Activated T-cell treated with anti-CD3 and anti-CD28 coated beads for 48 hours (primary cell): ENCODE data around the gene SLC25A26.

Experiments used
- DNase-seq: peaks from one replicate; pipeline ENCODE4 v3.0.0-alpha.2; 2020; ENCODE audit warnings: low read depth

Gene SLC25A26

DNA sequence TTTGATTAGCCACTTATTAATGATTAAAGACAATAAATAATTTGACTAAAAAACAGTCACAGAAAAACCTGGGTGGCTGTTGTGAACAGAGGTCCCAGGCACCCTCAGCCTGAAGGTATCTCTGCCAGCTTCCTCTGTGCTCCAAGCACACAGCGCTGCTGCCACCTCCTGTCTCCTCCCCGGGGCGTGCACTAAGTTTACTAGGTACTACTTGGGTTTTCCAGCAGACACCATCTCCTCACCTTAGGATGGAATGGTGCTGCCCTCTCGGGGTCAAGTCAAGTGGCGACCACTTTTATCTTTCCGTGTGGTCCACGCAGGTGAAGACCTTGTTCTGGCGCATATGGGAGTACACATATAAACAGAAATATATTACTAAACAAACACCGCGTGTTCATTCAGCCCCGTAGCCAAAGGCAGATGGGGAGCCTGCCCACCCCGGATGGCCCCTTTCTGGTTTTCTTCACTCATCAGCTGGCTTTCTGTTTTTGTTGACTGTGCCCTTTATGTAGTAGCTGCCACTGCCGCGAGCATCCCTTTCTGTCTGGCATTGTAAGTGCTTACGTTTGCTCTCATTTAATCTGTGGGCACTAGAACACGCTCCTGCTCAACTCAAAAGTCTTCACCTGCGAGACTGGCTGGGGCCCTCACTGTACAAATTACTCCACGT lies 152.0 kb downstream of the SLC25A26 start:
- DNase-seq: no peak

DNA sequence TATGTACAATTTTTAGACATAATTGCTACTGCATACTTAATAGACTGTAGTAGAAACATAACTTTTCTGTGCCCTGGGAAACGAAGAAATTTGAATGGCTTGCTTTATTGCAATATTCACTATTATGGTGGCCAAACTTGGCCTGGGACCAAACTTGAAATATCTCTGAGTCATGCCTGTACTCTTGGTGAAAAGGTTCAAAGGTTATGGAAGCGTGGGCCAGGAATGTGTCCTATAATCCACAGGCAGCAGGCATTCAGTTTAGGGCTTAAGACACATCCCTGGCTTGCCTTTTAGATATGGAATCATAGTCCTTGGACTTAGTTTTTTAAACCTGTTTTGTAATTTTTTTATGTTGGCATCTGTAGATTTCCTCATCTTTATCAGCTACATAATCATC lies 155.8 kb downstream of the SLC25A26 start:
- DNase-seq: no peak

DNA sequence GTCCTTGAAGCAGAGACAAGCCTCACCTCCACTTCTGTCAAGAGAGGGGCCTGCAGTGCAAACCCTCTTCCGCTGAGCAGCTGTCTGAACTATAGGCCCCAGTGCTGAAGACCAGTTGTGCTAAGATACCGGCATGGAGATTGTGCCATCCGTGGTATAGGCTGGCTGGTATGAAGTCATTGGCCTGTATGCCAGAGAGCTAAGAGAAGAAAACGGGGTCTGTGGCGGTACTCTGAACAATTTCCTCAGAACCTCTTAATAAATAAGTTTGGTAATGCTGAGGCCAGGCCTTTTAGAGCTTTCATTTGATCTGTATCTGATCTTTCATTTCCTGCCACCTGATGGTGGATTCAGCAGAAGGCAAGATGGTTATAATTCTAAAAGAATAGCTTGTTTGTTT lies 157.0 kb downstream of the SLC25A26 start:
- DNase-seq: no peak

DNA sequence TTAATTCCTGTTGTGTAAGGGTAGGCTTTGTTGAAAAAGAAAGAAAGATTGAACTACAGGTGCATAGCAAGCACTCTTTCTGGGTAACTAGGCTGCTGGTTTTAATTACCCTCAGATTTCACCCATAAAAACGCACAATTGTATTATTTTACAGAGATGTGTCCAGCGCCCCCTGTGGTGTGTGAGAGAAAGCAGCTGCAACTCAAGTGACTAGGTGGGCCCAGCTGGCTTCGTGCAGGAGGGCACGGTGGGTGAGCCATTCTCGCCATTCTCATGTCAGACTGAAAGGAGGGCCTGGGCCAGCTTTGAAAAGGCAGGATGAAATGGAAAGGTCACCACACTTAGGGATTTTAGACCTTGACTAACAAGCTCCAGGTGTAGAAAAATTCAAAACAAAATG lies 157.5 kb downstream of the SLC25A26 start:
- peak; percentile 19 for DNase-seq

DNA sequence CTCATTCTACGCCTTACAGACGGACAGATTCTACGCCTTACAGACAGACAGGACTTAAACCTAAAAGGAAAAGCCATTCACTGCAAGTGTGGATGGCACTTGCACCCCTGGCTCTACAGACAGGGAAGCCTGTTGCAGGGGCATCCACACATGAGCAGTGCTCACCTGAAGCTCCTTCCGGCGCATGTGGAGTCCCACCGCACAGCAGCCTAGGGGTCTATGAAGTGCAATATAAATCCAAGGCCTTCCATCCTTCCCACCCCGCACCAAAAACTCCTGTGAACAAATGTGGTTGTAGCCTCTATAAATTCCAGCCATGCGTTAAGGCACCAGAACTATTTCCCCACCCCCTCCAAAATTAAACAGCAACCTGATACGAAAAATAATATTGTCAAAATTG lies 158.8 kb downstream of the SLC25A26 start:
- DNase-seq: no peak

DNA sequence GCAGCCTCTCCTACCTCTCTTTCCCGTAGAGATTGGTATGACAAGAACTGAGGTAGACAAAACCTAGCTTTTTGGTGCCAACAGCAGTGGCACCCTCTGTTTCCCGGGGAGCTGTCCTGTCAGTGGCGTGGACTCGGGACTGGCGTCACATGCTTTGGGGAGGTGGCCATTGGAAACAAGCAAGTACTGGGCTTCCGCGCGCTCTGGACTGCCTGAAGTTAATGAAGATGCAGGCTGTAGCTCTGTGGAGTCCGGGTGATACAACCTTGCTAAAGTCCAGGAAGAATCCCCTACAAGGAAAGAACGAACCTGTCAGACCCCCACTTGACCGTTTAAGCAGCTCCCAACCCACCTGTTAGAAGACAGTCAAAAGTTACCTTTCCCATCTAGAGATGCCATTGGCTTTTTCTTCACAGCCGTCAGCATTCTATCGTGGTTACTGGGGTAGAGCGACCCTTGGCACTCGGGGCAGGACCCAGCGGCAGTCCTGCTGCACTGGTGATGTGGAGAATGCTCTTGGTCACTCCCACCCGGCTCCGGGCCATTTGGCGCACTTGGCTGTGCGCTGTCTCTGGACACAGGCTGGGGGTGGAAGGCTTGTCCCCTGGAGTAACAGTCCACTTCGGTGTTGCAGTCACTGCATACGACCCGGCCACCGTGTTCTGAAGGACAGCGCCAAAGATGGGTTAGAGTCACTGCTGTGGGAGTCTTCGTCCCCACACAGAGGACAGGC lies 159.6 kb downstream of the SLC25A26 start:
- DNase-seq: no peak

DNA sequence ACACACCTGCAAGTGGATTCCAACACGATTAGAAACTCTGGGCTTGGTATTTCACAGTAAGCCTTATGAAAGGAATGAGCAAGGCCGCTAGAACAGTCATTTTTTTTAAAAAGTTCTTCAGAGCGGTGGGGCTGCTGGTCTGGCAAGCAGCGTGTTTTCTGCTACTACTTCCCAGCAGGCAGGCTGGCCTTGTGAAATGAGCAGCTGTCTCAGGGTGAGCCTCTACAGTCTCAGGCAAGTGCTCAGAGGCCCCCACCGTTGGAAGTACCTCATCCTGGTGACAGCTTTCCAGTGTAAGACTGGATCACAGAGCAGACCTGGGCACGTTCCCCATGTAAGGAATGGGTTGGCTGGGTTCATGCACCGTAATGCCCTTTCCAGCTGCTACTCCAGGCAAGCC lies 160.8 kb downstream of the SLC25A26 start:
- no peak for DNase-seq

DNA sequence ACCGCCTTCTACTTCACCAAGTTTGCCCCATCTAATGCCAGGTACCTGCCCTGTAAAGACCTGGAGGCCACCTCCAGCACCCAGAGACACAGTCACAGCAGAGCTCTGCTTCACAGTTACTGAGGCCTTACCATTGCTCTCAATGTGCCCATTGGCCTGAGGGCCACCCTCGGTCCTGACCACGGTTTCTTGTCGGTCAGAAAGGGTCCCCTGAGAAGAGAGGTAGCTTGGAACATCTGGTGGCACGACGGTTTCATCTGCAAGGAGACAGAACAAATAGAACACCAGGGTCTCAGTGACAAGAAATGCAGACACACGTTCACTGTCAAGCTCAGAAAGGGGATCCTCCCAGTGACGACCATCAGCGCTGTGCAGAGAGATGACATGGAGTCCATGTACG lies 161.3 kb downstream of the SLC25A26 start:
- no peak for DNase-seq

DNA sequence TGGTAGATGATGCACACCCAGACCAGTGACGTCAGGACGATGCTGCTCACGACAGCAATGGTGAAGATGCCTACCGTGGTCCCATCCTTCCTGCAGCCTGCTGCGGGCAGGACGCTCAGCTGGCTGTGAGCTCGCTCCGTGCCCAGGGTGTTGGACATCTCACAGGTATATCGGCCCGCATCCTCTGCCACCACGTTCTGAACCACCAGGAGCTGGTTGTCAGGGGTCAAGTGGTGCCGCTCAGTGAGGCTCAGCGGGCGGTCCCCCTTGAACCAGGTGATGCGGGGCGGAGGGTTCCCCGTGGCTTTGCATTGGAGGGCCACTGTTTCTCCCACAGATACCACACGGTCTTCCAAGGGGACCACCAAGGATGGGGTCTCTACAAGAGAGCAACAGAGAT lies 162.2 kb downstream of the SLC25A26 start:
- DNase-seq: no peak

DNA sequence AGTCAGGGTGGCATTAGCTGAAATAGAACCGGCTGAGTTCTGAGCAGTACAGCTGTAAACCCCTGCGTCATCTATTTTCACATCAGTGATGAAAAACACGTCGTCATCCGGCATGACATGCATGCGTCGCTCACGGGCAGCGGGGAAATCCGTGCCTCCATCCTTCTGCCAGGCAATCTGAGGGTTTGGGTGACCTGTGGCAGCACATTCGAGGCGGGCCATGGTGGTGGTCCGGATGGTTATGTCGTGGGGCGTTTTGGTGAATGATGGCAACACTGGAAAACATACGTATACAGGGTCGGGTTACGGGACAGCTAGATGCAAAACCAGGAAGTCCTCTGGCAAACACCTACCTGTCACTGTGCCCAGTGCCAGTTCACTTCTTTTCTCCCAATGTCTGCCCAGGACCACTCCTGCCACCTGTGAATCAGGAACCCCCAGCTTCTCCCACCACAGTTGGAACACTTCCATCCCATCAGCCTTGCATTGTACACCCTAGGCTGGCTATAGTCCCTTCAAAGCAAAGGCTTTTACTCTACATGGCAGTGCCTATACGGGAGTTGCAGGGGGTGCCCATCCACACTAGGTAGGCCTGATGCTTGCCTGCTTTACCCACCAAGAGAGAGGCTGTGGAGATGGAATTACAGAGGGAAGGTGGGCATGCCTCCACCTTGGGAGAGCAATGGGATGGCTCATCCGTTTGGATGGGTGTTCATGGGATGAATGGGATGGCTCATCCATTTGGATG lies 163.4 kb downstream of the SLC25A26 start:
- no peak for DNase-seq

DNA sequence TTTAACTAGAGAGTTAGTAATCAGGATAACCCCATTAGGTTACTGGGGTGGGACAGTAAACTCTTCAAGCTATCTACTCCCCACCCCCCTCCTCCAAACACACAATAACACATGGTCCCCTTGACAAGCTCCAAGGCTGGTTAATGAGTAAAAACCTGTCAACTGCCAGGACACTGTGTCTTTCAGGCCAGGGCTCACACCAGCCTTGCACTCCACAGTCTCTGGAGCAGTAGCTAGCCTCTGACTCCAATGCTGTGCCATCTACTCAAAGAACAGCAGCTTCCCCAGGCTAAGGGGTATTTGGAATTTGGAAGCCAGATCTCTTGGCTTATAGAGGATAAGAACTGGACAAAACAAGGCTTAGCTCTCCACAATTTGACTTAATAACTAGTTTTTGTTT lies 164.3 kb downstream of the SLC25A26 start:
- no peak for DNase-seq

DNA sequence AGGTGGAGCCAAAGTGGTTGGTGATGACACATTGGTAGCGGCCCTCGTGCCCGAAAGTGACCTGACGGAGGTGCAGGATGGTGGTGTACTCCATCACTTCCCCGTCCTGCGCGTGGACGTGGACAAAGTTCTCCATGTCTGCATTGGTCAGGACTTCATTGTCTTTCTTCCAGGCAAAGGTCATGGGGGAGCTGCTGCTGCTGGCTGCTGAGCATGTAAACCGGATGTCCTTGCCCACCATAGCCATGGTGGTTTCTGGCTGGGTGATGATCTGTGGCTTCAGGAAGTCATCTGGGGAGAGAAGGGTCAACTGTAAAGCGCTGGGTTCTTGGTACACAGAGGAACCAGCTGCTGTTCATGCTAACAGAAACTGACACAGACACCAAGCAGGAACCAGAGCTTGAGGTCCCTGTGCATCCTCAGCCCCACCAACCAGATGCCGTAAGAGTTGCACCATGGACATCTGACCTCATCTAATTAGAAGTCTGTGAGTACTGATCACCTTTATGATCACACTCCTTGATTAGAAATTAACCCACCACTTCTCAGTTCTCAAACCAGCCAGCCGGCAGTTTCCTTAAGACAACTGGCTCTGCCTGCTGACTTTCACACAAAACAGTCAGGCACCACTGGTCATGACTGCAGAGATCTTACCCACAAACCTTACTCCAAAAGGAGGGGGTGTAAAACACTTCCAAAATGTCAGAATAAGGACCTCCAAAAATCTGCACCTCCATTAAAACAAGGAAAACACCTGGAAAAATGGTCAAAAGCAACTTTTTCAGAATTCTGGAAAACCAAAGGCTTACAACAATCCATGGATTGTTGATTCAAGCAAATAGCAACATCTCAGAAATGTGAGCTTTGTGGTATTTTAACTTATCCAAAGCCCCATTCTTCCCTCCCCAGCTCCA lies 165.5 kb downstream of the SLC25A26 start:
- no peak for DNase-seq

DNA sequence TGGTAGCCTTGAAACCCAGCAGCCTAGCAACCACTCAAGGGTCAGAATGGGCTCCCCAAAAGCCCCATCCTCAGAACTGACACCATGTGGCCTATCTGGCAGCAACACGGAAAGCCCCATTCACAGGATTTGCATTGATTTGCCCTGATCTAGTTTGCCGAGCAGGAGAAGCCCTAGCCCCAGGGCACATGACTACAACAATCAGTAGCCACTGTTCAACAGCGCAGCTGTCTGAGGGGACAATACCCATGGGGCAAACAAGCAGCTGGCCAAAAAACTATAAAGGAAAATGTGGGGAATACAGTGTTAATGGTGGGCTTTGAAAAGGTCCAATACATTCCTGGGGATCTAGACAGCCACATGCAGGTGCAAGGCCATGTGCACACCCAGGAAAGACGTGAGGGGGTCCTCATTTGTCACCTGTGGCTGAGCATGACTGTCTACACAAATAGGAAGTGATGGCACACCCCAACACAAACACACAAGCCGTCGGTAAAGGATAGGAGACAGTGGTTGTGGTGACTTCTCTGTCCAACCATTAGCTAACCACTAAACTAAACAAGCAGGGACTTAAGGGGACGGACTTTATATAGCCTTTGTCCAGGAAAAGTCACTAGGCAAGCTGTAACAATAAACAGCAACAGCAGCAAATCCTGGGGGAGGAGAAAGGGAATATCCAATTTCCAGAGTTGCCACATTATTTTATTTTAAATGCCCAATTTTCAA lies 166.3 kb downstream of the SLC25A26 start:
- DNase-seq: no peak

DNA sequence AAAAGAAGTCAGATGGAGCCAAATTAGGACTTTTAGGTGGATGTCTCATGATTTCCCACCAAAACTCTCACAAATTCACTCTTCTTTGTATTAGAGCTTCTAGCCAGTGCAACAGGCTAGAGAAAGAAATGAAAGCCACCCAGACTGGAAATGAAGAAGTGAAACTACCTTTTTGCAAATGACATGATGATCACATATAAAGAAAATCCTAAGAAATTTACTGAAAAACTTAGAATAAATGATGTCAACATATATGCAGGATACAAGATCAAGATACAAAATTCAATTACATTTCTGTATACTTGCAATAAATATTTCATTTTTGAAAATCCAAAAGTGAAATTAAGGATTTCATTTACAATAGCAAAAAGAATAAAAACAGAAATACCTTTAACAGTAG lies 169.2 kb downstream of the SLC25A26 start:
- DNase-seq: no peak

DNA sequence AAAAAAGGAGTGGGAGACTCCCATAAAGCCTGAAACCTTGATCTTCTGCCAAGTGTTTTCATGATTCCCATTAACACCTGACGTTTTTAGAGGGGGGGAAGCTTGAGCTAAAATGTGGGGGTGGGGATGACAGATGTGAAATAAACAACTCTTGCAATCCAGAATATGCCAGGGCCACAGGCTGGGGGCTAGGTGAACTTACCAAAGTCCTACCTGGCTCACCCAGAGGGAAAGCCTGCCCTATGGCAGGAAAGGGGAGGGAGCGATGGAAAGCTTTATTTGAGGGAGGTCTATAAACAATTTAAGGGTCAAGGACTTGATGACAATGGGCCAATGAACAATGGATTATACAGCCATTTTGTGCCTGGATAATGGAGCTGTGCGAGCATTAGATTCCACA lies 171.7 kb downstream of the SLC25A26 start:
- DNase-seq: no peak

DNA sequence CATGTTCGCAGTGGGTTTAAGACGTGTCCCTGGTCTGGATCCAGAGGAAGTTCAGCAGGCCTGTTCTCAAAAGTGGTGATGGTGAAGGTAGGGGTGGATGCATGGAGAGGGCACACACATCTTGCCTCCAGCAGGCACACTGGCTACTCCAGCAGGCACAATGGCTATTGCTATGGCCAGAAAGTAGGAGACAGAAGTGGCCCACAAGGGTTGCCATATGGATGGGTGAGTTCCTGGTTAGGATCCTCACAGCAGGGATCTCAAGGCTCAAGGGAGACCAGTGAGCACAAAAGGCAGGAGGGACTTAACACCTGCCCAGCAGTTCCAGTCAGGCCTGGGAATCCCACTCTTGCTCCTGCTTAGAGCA lies 172.1 kb downstream of the SLC25A26 start:
- no peak for DNase-seq

DNA sequence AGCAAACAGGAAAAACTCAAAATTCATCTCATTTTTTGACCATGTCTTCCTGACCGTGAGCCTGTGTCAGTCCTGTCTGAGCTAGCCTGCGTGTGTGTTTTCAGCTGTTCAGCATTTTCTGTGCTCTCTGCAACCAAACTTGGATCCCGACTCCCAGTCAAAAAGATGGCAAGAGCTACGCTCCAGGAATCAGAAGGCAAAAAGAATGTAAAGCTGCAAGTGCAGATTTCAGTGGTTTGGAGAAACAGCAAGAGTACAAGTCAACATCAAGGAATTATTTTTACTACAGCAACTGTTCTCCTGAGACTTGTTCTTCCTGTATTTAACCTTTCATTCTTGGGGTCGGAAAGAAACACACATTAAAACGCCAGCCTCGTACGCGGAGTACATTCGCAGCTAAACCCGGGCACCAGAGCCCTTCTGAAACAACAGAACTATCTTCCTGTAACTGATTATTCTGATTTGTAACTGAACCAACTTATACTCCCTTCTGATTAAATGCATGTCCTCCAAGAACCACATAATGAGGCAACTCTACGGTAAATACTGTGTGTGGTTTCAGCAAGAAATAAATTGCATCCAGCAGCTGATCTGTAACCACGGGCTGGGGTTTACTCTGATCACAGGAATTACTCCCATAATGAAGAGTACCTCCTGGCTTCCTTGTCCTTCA lies 172.7 kb downstream of the SLC25A26 start:
- no peak for DNase-seq

DNA sequence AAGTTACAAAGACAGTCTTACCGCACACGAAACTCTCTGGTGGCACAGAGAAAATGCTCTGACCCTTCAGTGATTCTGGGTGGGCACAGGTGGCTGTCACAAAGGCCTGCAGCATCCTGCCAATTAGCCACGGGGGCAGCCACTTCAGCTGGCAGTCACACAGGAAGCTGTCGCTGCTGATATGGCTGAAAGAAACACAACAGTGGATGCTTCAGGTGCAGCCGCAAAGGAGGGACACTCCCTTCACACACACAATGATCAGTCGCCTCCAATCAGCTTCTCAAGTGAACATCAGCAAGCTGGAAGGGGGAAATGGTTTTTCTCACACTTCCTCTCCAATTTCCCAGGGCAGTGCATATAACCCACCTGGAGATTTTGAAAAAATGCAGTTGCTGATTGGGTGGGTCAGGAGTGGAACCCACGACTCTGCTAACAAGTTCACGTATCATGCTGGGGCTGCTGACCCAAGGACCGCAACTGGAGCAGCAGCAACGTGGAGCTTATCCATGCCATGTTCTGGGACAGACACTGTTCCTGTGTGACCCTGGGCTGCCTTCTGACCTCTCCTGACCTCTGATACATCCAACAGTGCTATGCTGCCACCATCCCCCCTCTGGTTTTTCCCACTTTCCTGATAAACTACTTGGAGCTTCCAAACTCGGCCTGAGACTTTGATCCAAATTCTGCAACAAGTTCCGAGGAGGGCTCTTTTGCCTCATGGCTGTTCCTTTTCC lies 173.4 kb downstream of the SLC25A26 start:
- no peak for DNase-seq

DNA sequence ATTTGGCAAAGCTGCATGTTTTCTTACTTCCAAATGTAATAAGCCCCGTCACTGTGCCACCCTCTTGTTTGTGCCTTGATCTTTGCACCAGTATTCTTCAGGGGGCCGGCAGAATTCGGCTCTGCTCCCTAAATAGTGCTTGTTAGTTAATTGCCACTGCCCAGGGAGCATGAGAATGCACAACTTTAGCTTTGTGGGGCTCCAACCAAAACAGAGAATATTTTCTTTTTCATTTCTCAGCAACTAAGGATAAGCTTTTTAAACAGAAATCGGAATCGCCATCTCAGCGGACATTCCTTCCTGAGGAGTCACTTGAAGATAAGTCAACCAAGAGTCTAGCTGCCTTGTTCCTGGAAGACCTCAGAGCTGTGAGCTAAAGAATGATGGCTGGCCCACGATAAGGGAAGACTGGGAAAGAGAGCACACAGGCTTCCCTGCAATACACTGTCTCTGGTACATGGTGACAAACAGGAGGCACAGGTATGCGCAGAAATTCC lies 174.0 kb downstream of the SLC25A26 start:
- no peak for DNase-seq

DNA sequence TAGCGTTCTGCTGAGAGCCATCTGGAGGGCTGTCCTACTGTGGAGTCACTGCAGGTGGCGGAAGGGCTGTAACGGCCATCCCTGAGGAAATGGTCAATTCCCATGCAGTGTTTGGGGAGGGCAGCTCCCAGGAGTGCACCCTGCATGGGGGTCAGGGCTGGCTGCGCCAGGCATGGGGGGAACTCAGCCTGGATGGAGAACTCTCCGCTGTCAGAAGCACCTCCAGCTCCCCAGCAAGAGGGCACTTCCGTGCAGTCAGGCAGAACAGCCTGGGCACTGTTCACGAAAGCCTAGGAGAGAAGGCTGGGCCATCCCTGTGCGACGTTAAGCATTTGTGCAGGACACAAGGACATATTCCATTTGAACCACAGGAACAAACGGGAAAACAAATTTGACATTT lies 174.8 kb downstream of the SLC25A26 start:
- no peak for DNase-seq
